ENCODE data around the gene ARRDC2. TPM values are rescaled to one million over a fixed set of nuclear protein-coding genes. Genes with fewer than 3 reads are reported as not detected.
A peak's percentile ranks its signal among the peaks of the same experiment; 100 is the strongest.

ARRDC2 gene
- total and polyA plus RNA-seq, 2 of the 13 experiments (the other 11 are each of a cell fraction or from before 2014, with no cell fraction given) = 2.1 to 3.4 TPM

- TF ChIP-seq ZNF281 (CRISPR knock-in tag; IDR thresholded peaks at IDR 0.05; ENCODE audit: borderline replicate concordance) (no peak), ZNF841 (CRISPR knock-in tag; IDR thresholded peaks at IDR 0.05; ENCODE audit: borderline replicate concordance) (no peak; the same call in 1 of the 2 replicates), ZSCAN29 (CRISPR knock-in tag; conservative IDR thresholded peaks at IDR 0.05) (no peak), TBP (CRISPR knock-in tag; IDR thresholded peaks at IDR 0.05) (no peak), AFF4 (CRISPR knock-in tag; IDR thresholded peaks at IDR 0.05) (no peak), LBX2 (CRISPR knock-in tag; IDR thresholded peaks at IDR 0.05; ENCODE audit: borderline replicate concordance) (peak; percentile 32; the same call in 1 of the 2 replicates), GLI4 (CRISPR knock-in tag; IDR thresholded peaks at IDR 0.05; ENCODE audit: borderline replicate concordance) (no peak), TAF1 (CRISPR knock-in tag; IDR thresholded peaks at IDR 0.05) (peak; percentile 37; the same call in 1 of the 2 replicates), NCOA2 (CRISPR knock-in tag; IDR thresholded peaks at IDR 0.05) (peak; percentile 13; the same call in 1 of the 2 replicates), ZBED4 (CRISPR knock-in tag; IDR thresholded peaks at IDR 0.05; ENCODE audit: borderline replicate concordance) (peak; percentile 75; the same call in 1 of the 2 replicates), ATAD3A (CRISPR knock-in tag; IDR thresholded peaks at IDR 0.05) (no peak), NR2C2 (CRISPR knock-in tag; IDR thresholded peaks at IDR 0.05; ENCODE audit: borderline replicate concordance) (no peak; the same call in 1 of the 2 replicates), NKX3-1 (CRISPR knock-in tag; IDR thresholded peaks at IDR 0.05) (peak; percentile 50; the same call in 1 of the 2 replicates), NR2F6 (IDR thresholded peaks at IDR 0.05) (no peak), NR2F6 (CRISPR knock-in tag; IDR thresholded peaks at IDR 0.05) (0 out of 2 replicates have a peak, but pooled peaks have one; percentile 22), ZNF343 (CRISPR knock-in tag; IDR thresholded peaks at IDR 0.05) (no peak), ZNF564 (CRISPR knock-in tag; IDR thresholded peaks at IDR 0.05) (0 out of 2 replicates have a peak, but pooled peaks have one; percentile 32), CEBPG (CRISPR knock-in tag; IDR thresholded peaks at IDR 0.05) (no peak), ZNF451 (CRISPR knock-in tag; IDR thresholded peaks at IDR 0.05) (peak; percentile 84; the same call in 1 of the 2 replicates)
Observed at GRCh38 chr19:18000915-18001776, 6.8 kb upstream of the ARRDC2 start (continued).
